H1 (cell line): ENCODE measurements around the gene SCPEP1. TPM values are rescaled to one million over a fixed set of nuclear protein-coding genes. Genes with fewer than 3 reads are reported as not detected.

ENCODE experiments used
- CTCF ChIA-PET: fragments of 300-600 bp; sonication (Branson Sonifier 250); formaldehyde crosslinking; loops from one replicate; lab custom pipeline; 2021; ENCODE audit not compliant: partially characterized antibody; lab: Charles Lee
- POLR2A ChIA-PET: fragments of 300-600 bp; sonication (Branson Sonifier 250); formaldehyde crosslinking; loops from one replicate; lab custom pipeline; 2021; ENCODE audit warnings: inconsistent platforms; ENCODE audit not compliant: partially characterized antibody; lab: Charles Lee
- DNase-seq, 2 experiments: peaks; one replicate each; pipeline versions ENCODE4 v3.0.0 to v3.0.0-alpha.2; 2010 to 2022; ENCODE audit warnings: low spot score in 2 of 2, low read depth in 1 of 2, mixed read lengths in 1 of 2
- FAIRE-seq: peaks from 2 replicates; lab custom pipeline; 2011; peaks lifted over from hg19 to GRCh38; lab: Jason Lieb, UNC
- H2AFZ ChIP-seq: 2 replicates; pipeline ENCODE4 v1.8.1; 2012; ENCODE audit warnings: low read length, inconsistent platforms
- H2AK5ac ChIP-seq: 2 replicates; pipeline ENCODE4 v1.6.1; 2013; ENCODE audit warnings: low read depth, low read length
- H2BK120ac ChIP-seq: replicated peaks from 2 replicates; pipeline ENCODE3; 2013; ENCODE audit warnings: low read depth, low read length, inconsistent platforms
- H2BK12ac ChIP-seq: 2 replicates; pipeline ENCODE4 v1.6.1; 2013; ENCODE audit warnings: low read depth, low read length
- H2BK15ac ChIP-seq: 2 replicates; pipeline ENCODE4 v1.6.1; 2013; ENCODE audit warnings: low read length
- H2BK20ac ChIP-seq: 2 replicates; pipeline ENCODE4 v1.6.1; 2013; ENCODE audit warnings: low read length
- H2BK5ac ChIP-seq: 2 replicates; pipeline ENCODE4 v1.6.1; 2013; ENCODE audit warnings: low read depth, low read length
- H3K14ac ChIP-seq: 2 replicates; pipeline ENCODE4 v1.6.1; 2013; ENCODE audit warnings: inconsistent platforms; ENCODE audit not compliant: insufficient read length
- H3K18ac ChIP-seq: 2 replicates; pipeline ENCODE4 v1.6.1; 2013; ENCODE audit warnings: low read length; ENCODE audit errors: extremely low read depth
- H3K23ac ChIP-seq: 2 replicates; pipeline ENCODE4 v1.6.1; 2013; ENCODE audit warnings: inconsistent platforms; ENCODE audit not compliant: insufficient read length
- H3K23me2 ChIP-seq: 2 replicates; pipeline ENCODE4 v1.6.1; 2013; ENCODE audit warnings: low read depth, low read length
- H3K27ac ChIP-seq: 2 replicates; pipeline ENCODE4 v1.6.1; 2011; ENCODE audit warnings: low read depth, low read length, inconsistent platforms
- H3K27me3 ChIP-seq, 4 experiments: replicated peaks in 1 of 4; 1 replicate in 1 of 4; 2 replicates in 3 of 4; pipeline versions ENCODE4 v1.6.1 to v1.8.1; 2011 to 2013; ENCODE audit warnings: low read length in 3 of 4, mild to moderate bottlenecking in 3 of 4, inconsistent platforms in 2 of 4, mixed read lengths in 2 of 4, moderate library complexity in 1 of 4; ENCODE audit not compliant: control insufficient read depth in 3 of 4, insufficient read depth in 3 of 4; ENCODE audit errors: extremely low read depth in 1 of 4
- H3K36me3 ChIP-seq, 4 experiments: 2 replicates each; pipeline versions ENCODE4 v1.6.1 to v1.8.1; 2011 to 2013; ENCODE audit warnings: mild to moderate bottlenecking in 4 of 4, low read length in 3 of 4, moderate library complexity in 2 of 4, control low read depth in 1 of 4, inconsistent platforms in 1 of 4; ENCODE audit not compliant: insufficient read depth in 4 of 4, control insufficient read depth in 2 of 4
- H3K4ac ChIP-seq: replicated peaks from 2 replicates; pipeline ENCODE3; 2013; ENCODE audit warnings: low read length, low read depth, mixed read lengths, inconsistent platforms; ENCODE audit not compliant: insufficient read length
- H3K4me1 ChIP-seq, 4 experiments: replicated peaks in 1 of 4; 1 replicate in 1 of 4; 2 replicates in 3 of 4; pipeline versions ENCODE4 v1.6.1 to v1.8.1; 2011 to 2013; ENCODE audit warnings: low read length in 3 of 4, inconsistent platforms in 2 of 4, mixed read lengths in 1 of 4; ENCODE audit not compliant: insufficient read depth in 4 of 4, control insufficient read depth in 3 of 4
- H3K4me2 ChIP-seq, 2 experiments: 2 replicates each; pipeline versions ENCODE4 v1.6.1 to v1.8.1; 2011 to 2013; ENCODE audit warnings: low read depth in 2 of 2, low read length in 2 of 2, control low read depth in 1 of 2, inconsistent platforms in 1 of 2, mild to moderate bottlenecking in 1 of 2; ENCODE audit not compliant: insufficient read depth in 1 of 2
- H3K4me3 ChIP-seq, 4 experiments: fragments of 200-600, 300-600 bp in 1 of 4; sonication (generic), shearing (Covaris generic), sonication (Bioruptor Twin) in 1 of 4; 2 replicates each; pipeline versions ENCODE4 v1.5.1 to v1.8.1; 2011 to 2016; ENCODE audit warnings: low read length in 4 of 4, low read depth in 3 of 4, control low read depth in 2 of 4, inconsistent platforms in 2 of 4, mild to moderate bottlenecking in 2 of 4, mixed read lengths in 1 of 4, moderate library complexity in 1 of 4; ENCODE audit not compliant: insufficient read depth in 2 of 4; ENCODE audit errors: extremely low read depth in 1 of 4
- H3K56ac ChIP-seq: replicated peaks from 2 replicates; pipeline ENCODE3; 2013; ENCODE audit warnings: low read depth, mild to moderate bottlenecking, mixed read lengths, low read length, inconsistent platforms; ENCODE audit not compliant: insufficient read length
- H3K79me1 ChIP-seq: 2 replicates; pipeline ENCODE4 v1.6.1; 2013; ENCODE audit warnings: low read depth, low read length, control low read depth
- H3K79me2 ChIP-seq, 2 experiments: 2 replicates each; pipeline versions ENCODE4 v1.6.1 to v1.8.1; 2012 to 2013; ENCODE audit warnings: low read length in 2 of 2, mild to moderate bottlenecking in 2 of 2, inconsistent platforms in 1 of 2; ENCODE audit not compliant: insufficient read depth in 2 of 2, control insufficient read depth in 1 of 2
- H3K9ac ChIP-seq, 4 experiments: replicated peaks in 1 of 4; 1 replicate in 1 of 4; 2 replicates in 3 of 4; pipeline versions ENCODE4 v1.6.1 to v1.8.1; 2011 to 2013; ENCODE audit warnings: low read depth in 3 of 4, low read length in 3 of 4, control low read depth in 2 of 4, mild to moderate bottlenecking in 2 of 4, moderate library complexity in 2 of 4, inconsistent platforms in 1 of 4; ENCODE audit errors: extremely low read depth in 1 of 4
- H3K9me3 ChIP-seq, 2 experiments: 2 replicates each; pipeline versions ENCODE4 v1.6.1 to v1.8.1; 2012 to 2013; ENCODE audit warnings: mild to moderate bottlenecking in 2 of 2, moderate library complexity in 2 of 2, control low read depth in 1 of 2, inconsistent platforms in 1 of 2, low read depth in 1 of 2, low read length in 1 of 2, mixed read lengths in 1 of 2; ENCODE audit not compliant: insufficient read depth in 2 of 2
- H4K20me1 ChIP-seq, 2 experiments: replicated peaks in 1 of 2; 2 replicates each; pipeline versions ENCODE3 to v1.8.1; 2011 to 2013; ENCODE audit warnings: inconsistent platforms in 2 of 2, low read length in 2 of 2, mild to moderate bottlenecking in 1 of 2; ENCODE audit not compliant: insufficient read depth in 2 of 2, control insufficient read depth in 1 of 2
- H4K5ac ChIP-seq: 2 replicates; pipeline ENCODE4 v1.6.1; 2013; ENCODE audit warnings: low read length, low read depth, mixed read lengths, inconsistent platforms; ENCODE audit not compliant: insufficient read length
- H4K8ac ChIP-seq: 2 replicates; pipeline ENCODE4 v1.8.0; 2013; ENCODE audit warnings: mild to moderate bottlenecking, moderate library complexity, low read length, inconsistent platforms; ENCODE audit not compliant: insufficient read depth; ENCODE audit errors: extremely low read depth
- H4K91ac ChIP-seq: replicated peaks from 2 replicates; pipeline ENCODE3; 2013; ENCODE audit warnings: low read length, mixed read lengths, inconsistent platforms; ENCODE audit not compliant: insufficient read length
- ASH2L ChIP-seq: fragments of 200-600, 300-600 bp; sonication (generic); IDR thresholded peaks from one replicate; pipeline ENCODE4 v1.7.1; 2017; ENCODE audit warnings: low read length
- EP300 ChIP-seq, 2 experiments: IDR thresholded peaks; 1 replicate in 1 of 2; 2 replicates in 1 of 2; pipeline ENCODE4 v1.6.1; 2011 to 2012; ENCODE audit warnings: low read depth in 2 of 2, low read length in 2 of 2, mild to moderate bottlenecking in 2 of 2, borderline replicate concordance in 1 of 2, inconsistent platforms in 1 of 2, moderate library complexity in 1 of 2
- HDAC2 ChIP-seq, 2 experiments: fragments of 300-600 bp in 1 of 2; sonication (generic) in 1 of 2; IDR thresholded peaks; 2 replicates each; pipeline ENCODE4 v1.6.1; 2011 to 2012; ENCODE audit warnings: low read depth in 2 of 2, low read length in 2 of 2, mild to moderate bottlenecking in 2 of 2, moderate library complexity in 2 of 2, borderline replicate concordance in 1 of 2, inconsistent platforms in 1 of 2
- RAD21 ChIP-seq, 2 experiments: IDR thresholded peaks in 1 of 2; conservative IDR thresholded peaks in 1 of 2; 2 replicates each; pipeline ENCODE4 v1.6.1; 2011; ENCODE audit warnings: low read depth in 2 of 2, low read length in 2 of 2, improper control_type of control experiment in 1 of 2, inconsistent platforms in 1 of 2, mild to moderate bottlenecking in 1 of 2, moderate library complexity in 1 of 2
- SIN3A ChIP-seq, 2 experiments: IDR thresholded peaks in 1 of 2; conservative IDR thresholded peaks in 1 of 2; 2 replicates each; pipeline ENCODE4 v1.6.1; 2011 to 2012; ENCODE audit warnings: low read length in 2 of 2, improper control_type of control experiment in 1 of 2, low read depth in 1 of 2, mild to moderate bottlenecking in 1 of 2
- SIX5 ChIP-seq: IDR thresholded peaks from 2 replicates; pipeline ENCODE4 v1.6.1; 2011; ENCODE audit warnings: mild to moderate bottlenecking, low read depth, low read length
- TBP ChIP-seq: IDR thresholded peaks from 2 replicates; pipeline ENCODE4 v1.6.1; 2011; ENCODE audit warnings: low read depth, low read length, improper control_type of control experiment
- USF2 ChIP-seq: IDR thresholded peaks from 2 replicates; pipeline ENCODE4 v1.6.1; 2011; ENCODE audit warnings: low read length, improper control_type of control experiment
- WGBS, 2 experiments: shearing (Covaris generic) in 1 of 2; methylation state at CpG; one replicate each; pipeline versions ENCODE4 v1.1.6 to v1.1.7; 2013 to 2015; ENCODE audit warnings: low lambda C conversion rate in 2 of 2, mixed read lengths in 2 of 2, inconsistent platforms in 1 of 2, low coverage in 1 of 2, missing lambda C conversion rate in 1 of 2; ENCODE audit not compliant: insufficient replicate concordance in 2 of 2, insufficient coverage in 1 of 2, insufficient read length in 1 of 2; ENCODE audit errors: extremely low coverage in 1 of 2, missing lambda C conversion rate in 1 of 2; 5-methylcytosine and 5-hydroxymethylcytosine counted together
- polyA plus RNA-seq, 7 experiments: library from polyadenylated mRNA; depleted of rRNA in 3 of 7; stranded (reverse) in 5 of 7; unstranded in 2 of 7; fragments of >200 nt in 5 of 7; fragments of 200-250 nt in 2 of 7; gene quantifications; 1 replicate in 5 of 7; 2 replicates in 1 of 7; 4 replicates in 1 of 7; pipeline versions ENCODE4 v1.2.1 to v1.2.3, GENCODE V29; 2011 to 2013; ENCODE audit warnings: missing spikeins in 2 of 7, mixed read lengths in 2 of 7
- total RNA-seq: library from RNA; stranded (reverse); fragmentation: NEBNext Ultra II Directional; extraction: Animal tissue kit (Norgen Biotek cat#: 25700); gene quantifications from 2 replicates; pipeline ENCODE4 v1.2.1, GENCODE V29; 2021

The SCPEP1 gene
- total and polyA plus RNA-seq, 2 of the 8 experiments (the other 6 are each of a cell fraction or from before 2014, with no cell fraction given): 30.7 to 52.6 TPM

- Histone ChIP-seq H3K79me2 (peaks cover 0 to 12% of the 10 kb centered on the region in 2 experiments; a peak in 1 of 4 replicates), H3K27me3 (no peaks in the 10 kb centered on the region), H3K27ac (no peak overlapping the region), H3K56ac (no peak overlapping the region), H3K4me3 (no peak overlapping the region), H2BK20ac (no peak overlapping the region), H3K23ac (no peak overlapping the region), H2BK5ac (no peak overlapping the region), H3K36me3 (peaks cover 2 to 26% (median 14%) of the 10 kb centered on the region in 4 experiments; a peak in 7 of 8 replicates), H4K5ac (no peak overlapping the region), H4K91ac (no peak overlapping the region), H3K4me2 (no peak overlapping the region), H2AK5ac (no peak overlapping the region), H2BK15ac (no peak overlapping the region), H3K23me2 (no peaks in the 10 kb centered on the region), H3K4ac (no peak overlapping the region), H2BK120ac (no peak overlapping the region), H2BK12ac (no peak overlapping the region), H3K14ac (no peak overlapping the region), H3K18ac (no peak overlapping the region), H3K9ac (no peak overlapping the region; a peak in 1 of 7 replicates), H3K9me3 (no peaks in the 10 kb centered on the region), H3K79me1 (peaks cover 5% of the 10 kb centered on the region), H3K4me1 (no peaks in the 10 kb centered on the region), H4K8ac (no peak overlapping the region), H4K20me1 (peaks cover 0 to 3% of the 10 kb centered on the region in 2 experiments), H2AFZ (no peak overlapping the region)
- WGBS, 2 experiments: 92% methylated on average over 3 of the region's 3 CpGs; no CpG with 5 or more reads in 1 of the 2 experiments
- ChIA-PET CTCF (interaction anchor here (1.0 to 1.1 kb wide), 2 partner anchors 60 to 70 kb away, joined by 3 read pairs; no protein-coding TSS in a partner anchor), POLR2A (interaction anchor here (1.2 to 1.4 kb wide), 3 partner anchors 8 to 33 kb away, joined by 3 read pairs; no protein-coding TSS in a partner anchor)
- DNase-seq (no peak), FAIRE-seq (no peak)
- TF ChIP-seq SIN3A (conservative IDR thresholded peaks at IDR 0.05 in 1 of 2, IDR thresholded peaks at IDR 0.05 in 1 of 2; ENCODE audit: low read depth in 1 of 2, low read length in 2 of 2) (no peak), EP300 (IDR thresholded peaks at IDR 0.05; ENCODE audit: borderline replicate concordance in 1 of 2, low read depth in 2 of 2, low read length in 2 of 2) (no peak), RAD21 (IDR thresholded peaks at IDR 0.05 in 1 of 2, conservative IDR thresholded peaks at IDR 0.05 in 1 of 2; ENCODE audit: low read depth in 2 of 2, low read length in 2 of 2) (no peak), USF2 (no peak), TBP (no peak), ASH2L (no peak), HDAC2 (IDR thresholded peaks at IDR 0.05; ENCODE audit: borderline replicate concordance in 1 of 2, low read depth in 2 of 2, low read length in 2 of 2) (no peak), SIX5 (no peak)
Measured at GRCh38 chr17:56949595-56949994, 28.3 kb upstream of the SCPEP1 start.
